ENCODE results near the gene PAXX.
"Not testable (repeated sequence)": the region's sequence is repeated elsewhere in the genome, so short reads cannot be mapped to it uniquely, and the experiment has no call there.

PAXX gene

GRCh38 chr9:137001857-137002645 is 9.8 kb downstream of the PAXX start:
- no peak for DNase-seq (ENCODE audit: extremely low read depth, low read depth)
- H3K4me3 ChIP-seq (replicated peaks; ENCODE audit: low read depth, low read length) = no peak overlapping the region
- TF ChIP-seq CTCF (IDR thresholded peaks at IDR 0.05; ENCODE audit: low read depth, low read length, missing control alignments) = no peak

DNA sequence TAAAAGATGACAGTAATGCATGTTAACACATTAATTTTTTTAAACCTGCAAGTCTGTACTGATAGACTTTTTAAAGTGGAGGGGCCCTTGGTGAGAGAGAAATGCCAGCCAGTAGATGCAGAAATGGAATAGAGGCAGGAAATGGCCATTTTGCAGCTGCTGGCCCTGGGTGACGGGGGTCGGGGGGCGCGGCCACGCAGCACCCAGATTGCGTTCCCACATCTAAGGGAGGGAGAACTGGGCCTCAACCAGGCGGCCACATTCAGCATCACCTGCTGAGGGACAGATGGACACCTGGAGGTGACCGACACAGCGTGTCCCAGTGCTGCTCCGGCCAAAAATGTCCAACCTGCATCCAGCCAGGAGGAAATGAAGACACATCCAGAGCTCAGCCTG is 10.4 kb downstream of the PAXX start:
- no peak overlapping the region for H3K4me3 ChIP-seq (replicated peaks; ENCODE audit: low read depth, low read length)
- DNase-seq (ENCODE audit: extremely low read depth, low read depth) = no peak
- no peak for TF ChIP-seq CTCF (IDR thresholded peaks at IDR 0.05; ENCODE audit: low read depth, low read length, missing control alignments)

DNA sequence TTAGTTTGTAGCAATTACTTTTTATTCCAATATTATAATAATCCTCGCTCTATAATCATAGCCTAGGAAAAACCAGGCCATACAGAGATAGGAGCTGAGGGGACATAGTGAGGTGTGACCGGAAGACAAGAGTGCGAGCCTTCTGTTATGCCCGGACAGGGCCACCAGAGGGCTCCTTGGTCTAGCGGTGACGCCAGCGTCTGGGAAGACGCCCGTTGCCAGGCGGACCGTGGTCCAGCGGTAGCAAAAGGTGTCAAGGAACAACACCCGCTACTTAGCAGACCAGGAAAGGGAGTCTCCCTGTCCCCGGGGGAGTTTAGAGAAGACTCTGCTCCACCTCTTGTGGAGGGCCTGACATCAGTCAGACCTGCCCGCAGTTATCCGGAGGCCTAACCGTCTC is 12.1 kb downstream of the PAXX start:
- TF ChIP-seq CTCF (IDR thresholded peaks at IDR 0.05; ENCODE audit: low read depth, low read length, missing control alignments) = peak; percentile 36
- not testable (repeated sequence) for DNase-seq (ENCODE audit: extremely low read depth, low read depth); H3K4me3 ChIP-seq (replicated peaks; ENCODE audit: low read depth, low read length)

DNA sequence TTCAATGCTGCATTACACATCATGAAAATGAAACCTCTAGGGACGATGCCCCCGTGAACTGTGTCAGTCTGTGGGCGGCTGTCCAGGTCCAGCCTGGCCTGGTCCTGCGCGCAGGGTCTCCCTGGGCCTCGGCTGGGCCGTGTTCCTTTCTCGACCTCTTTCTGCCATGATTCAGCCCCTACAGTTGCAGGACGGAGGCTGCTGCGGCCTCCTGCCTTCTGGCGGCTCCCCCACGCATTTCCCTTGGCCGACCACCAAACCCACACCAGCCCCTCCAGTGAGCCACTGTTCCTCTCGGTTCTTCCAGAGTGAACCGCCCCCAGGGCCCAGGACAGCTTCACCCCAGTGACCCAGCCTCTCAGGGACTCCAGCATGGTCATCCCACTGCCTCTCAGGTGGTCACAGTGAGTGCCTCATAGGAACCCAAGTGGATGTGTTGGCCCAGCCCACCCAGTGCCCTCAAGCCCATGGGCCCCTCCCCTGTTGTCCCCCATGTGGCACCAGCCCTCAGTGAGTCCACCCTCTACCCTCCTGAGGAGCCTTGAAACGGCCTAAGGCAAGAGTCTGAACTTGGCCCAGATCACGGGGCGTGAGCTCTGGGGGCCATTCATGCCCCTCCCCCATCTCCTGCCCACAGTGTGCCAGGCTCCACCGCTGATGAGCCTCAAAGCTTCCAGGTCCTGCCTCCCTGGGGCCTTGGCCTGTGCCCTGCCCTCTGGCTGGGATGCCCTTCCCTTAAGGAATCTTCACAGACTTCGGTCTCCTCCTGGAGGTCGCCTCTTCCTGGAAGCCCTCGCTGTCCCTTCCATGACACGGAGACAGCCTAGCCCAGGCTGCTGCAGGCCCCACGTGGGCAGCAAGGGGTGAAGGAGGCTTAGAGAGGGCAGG is 14.1 kb downstream of the PAXX start:
- H3K4me3 ChIP-seq (replicated peaks; ENCODE audit: low read depth, low read length) = no peak overlapping the region
- TF ChIP-seq CTCF (IDR thresholded peaks at IDR 0.05; ENCODE audit: low read depth, low read length, missing control alignments) = no peak
- no peak for DNase-seq (ENCODE audit: extremely low read depth, low read depth)

GRCh38 chr9:137007108-137007815 is 15.0 kb downstream of the PAXX start:
- no peak for TF ChIP-seq CTCF (IDR thresholded peaks at IDR 0.05; ENCODE audit: low read depth, low read length, missing control alignments)
- DNase-seq (ENCODE audit: extremely low read depth, low read depth) = no peak
- no peak overlapping the region for H3K4me3 ChIP-seq (replicated peaks; ENCODE audit: low read depth, low read length)

DNA sequence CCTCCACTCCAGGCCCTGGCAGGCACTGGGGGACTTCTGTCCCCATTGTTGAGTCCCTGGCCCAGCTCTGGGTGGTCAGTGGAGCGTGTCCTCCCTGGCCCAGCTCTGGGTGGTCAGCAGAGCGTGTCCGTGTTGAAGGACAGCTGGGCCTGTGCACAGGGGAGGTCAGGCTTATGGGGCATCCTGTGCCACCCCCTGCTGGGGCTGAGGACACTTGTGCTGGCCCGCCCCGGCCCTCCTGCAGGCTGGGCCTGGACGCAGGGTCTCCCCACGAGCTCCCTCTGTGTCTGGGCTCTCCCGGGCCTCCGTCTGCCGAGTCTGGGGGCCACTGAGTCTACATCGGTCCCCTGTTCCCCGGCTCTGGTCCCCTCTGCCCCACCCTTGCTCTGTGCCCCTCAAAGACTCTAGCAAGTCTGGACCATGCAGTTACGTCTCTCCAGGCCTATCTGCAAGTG is 15.6 kb downstream of the PAXX start:
- TF ChIP-seq CTCF (IDR thresholded peaks at IDR 0.05; ENCODE audit: low read depth, low read length, missing control alignments) = no peak
- no peak overlapping the region for H3K4me3 ChIP-seq (replicated peaks; ENCODE audit: low read depth, low read length)
- no peak for DNase-seq (ENCODE audit: extremely low read depth, low read depth)

Measured in HFF-Myc (cell line).